Thyroid gland (tissue), 4 donors: Measurements from ENCODE around the gene SLC5A11. TPM values are rescaled to one million over a fixed set of nuclear protein-coding genes. Genes with fewer than 3 reads are reported as not detected.

Experiments
- DNase-seq, 2 donors: peaks; one replicate each; pipeline ENCODE4 v3.0.0-alpha.2; 2019
- H3K27ac ChIP-seq, 3 donors: fragments of 200-600 bp; sonication (generic); 1 replicate in 2 of 3; 2 replicates in 1 of 3; pipeline ENCODE4 v1.5.1; 2016 to 2019; ENCODE audit warnings: mild to moderate bottlenecking in 1 of 3, moderate library complexity in 1 of 3
- H3K27me3 ChIP-seq: fragments of 200-600 bp; sonication (generic); one replicate; pipeline ENCODE4 v1.5.1; 2019
- H3K36me3 ChIP-seq, 2 donors: fragments of 200-600 bp; sonication (generic); one replicate each; pipeline ENCODE4 v1.5.1; 2016 to 2019
- H3K4me1 ChIP-seq, 2 donors: fragments of 200-600 bp; sonication (generic); one replicate each; pipeline ENCODE4 v1.5.1; 2017 to 2019
- H3K4me3 ChIP-seq, 3 donors: fragments of 200-600 bp; sonication (generic); replicated peaks in 1 of 3; 1 replicate in 2 of 3; 2 replicates in 1 of 3; pipeline ENCODE4 v1.5.1; 2016; ENCODE audit warnings: mild to moderate bottlenecking in 1 of 3
- H3K9me3 ChIP-seq: fragments of 200-600 bp; sonication (generic); one replicate; pipeline ENCODE4 v1.5.1; 2017
- POLR2A ChIP-seq, 2 donors: fragments of 450-650 bp; IDR thresholded peaks; one replicate each; pipeline ENCODE4 v1.6.1; 2017; ENCODE audit warnings: antibody characterized with exemption in 2 of 2, mild to moderate bottlenecking in 2 of 2, moderate library complexity in 1 of 2
- WGBS, 2 donors: methylation state at CpG; one replicate each; pipeline ENCODE4 v1.1.5; 2017; 5-methylcytosine and 5-hydroxymethylcytosine counted together
- intact Hi-C: fragments of 100-400 bp; cut with DNase I; formaldehyde crosslinking; loops from one replicate; pipeline ENCODE4 v1.15.1; 2023
- total RNA-seq, 4 donors: library from RNA; depleted of rRNA; stranded (reverse); fragments of >200 nt; gene quantifications; one replicate each; pipeline ENCODE4 v1.2.3, GENCODE V29; 2016
- TF ChIP-seq, protein P1 (sequence below), 6 experiments: fragments of 200-600 bp in 3 of 6; fragments of 450-650 bp in 3 of 6; sonication (generic) in 3 of 6; IDR thresholded peaks; one replicate each; pipeline ENCODE4 v1.5.1; 2016 to 2019; ENCODE audit warnings: antibody characterized with exemption in 6 of 6, mild to moderate bottlenecking in 2 of 6, inconsistent platforms in 1 of 6, moderate library complexity in 1 of 6

The SLC5A11 gene
- total RNA-seq, 4 donors from 2014 or later = 0.22 TPM; not detected in 3

DNA sequence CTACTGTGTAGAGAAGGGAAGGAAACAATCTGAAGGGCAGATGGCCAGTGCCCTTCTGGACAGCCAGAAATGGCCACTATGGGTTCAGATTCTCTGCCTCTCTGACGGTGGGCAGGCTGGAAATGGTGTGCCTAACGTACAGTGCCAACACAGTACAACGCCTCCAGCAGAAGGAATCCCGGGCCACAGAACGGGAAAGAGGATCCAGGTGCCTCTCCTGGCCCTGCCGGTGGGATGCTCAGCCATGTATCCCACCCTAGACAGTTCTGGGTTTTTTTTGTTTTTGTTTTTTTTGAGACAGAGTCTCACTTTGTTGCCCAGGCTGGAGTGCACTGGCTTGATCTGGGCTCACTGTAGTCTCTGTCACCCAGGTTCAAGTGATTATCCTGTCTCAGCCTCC lies 71.5 kb downstream of the SLC5A11 start:
- TF ChIP-seq, protein P1, sequence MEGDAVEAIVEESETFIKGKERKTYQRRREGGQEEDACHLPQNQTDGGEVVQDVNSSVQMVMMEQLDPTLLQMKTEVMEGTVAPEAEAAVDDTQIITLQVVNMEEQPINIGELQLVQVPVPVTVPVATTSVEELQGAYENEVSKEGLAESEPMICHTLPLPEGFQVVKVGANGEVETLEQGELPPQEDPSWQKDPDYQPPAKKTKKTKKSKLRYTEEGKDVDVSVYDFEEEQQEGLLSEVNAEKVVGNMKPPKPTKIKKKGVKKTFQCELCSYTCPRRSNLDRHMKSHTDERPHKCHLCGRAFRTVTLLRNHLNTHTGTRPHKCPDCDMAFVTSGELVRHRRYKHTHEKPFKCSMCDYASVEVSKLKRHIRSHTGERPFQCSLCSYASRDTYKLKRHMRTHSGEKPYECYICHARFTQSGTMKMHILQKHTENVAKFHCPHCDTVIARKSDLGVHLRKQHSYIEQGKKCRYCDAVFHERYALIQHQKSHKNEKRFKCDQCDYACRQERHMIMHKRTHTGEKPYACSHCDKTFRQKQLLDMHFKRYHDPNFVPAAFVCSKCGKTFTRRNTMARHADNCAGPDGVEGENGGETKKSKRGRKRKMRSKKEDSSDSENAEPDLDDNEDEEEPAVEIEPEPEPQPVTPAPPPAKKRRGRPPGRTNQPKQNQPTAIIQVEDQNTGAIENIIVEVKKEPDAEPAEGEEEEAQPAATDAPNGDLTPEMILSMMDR (IDR thresholded peaks at IDR 0.05) = no peak
- no peak for TF ChIP-seq POLR2A (IDR thresholded peaks at IDR 0.05)
- Histone ChIP-seq H3K36me3 (peaks cover 16 to 40% of the 10 kb centered on the region in 2 donors), H3K4me3 (no peak overlapping the region), H3K27me3 (no peaks in the 10 kb centered on the region), H3K9me3 (no peaks in the 10 kb centered on the region), H3K4me1 (no peaks in the 10 kb centered on the region), H3K27ac (no peak overlapping the region)
- intact Hi-C loops = no loop called here
- DNase-seq = no peak
- WGBS, 2 donors = 94% methylated on average over 6 of the region's 6 CpGs

DNA sequence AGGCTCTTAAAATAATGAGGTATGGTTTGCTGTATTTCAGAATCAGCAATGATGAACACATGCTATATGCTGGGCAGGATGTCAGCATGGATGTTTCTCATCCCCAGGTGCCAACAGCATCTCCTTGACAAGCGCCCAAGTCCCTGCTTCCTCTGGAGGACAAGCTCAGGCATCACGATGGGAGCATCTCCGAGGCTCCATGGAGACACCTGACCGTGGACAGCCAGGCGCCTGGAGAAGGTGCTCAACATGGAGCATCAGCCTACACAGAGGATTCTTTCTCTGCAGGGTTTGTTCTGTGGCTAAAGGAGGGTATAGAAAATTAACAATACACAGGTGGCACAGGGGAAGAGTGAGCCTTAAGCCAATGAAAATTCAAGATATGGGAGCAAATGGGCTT lies 72.1 kb downstream of the SLC5A11 start:
- no peak for DNase-seq
- intact Hi-C loops = no loop called here
- TF ChIP-seq POLR2A (IDR thresholded peaks at IDR 0.05) = no peak
- TF ChIP-seq, protein P1 (IDR thresholded peaks at IDR 0.05) = no peak
- Histone ChIP-seq H3K27ac (no peak overlapping the region), H3K27me3 (no peaks in the 10 kb centered on the region), H3K9me3 (no peaks in the 10 kb centered on the region), H3K36me3 (peaks cover 16 to 40% of the 10 kb centered on the region in 2 donors), H3K4me3 (no peak overlapping the region), H3K4me1 (no peaks in the 10 kb centered on the region)
- 95 to 96% methylated on average over 5 of the region's 5 CpGs for WGBS, 2 donors

DNA sequence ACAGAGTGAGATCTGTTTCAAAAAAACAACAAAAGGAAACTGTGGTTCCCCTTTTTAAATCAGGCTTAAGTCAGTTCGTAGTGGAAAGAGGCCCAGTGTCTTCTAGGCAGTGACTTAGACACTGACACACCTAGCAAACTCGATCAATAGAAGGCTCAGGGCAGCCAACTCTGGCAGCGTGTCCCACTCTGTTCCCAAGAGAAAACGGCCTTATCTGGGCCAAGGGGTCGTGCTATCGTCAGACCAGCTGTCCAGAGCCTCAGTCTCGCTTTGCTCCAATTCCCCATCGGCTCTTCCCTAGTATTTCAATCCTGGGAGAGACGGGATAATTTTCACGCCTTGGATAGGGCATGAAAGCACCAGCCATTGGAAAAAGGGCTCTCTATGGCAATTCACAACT lies 72.9 kb downstream of the SLC5A11 start:
- no peaks in the 10 kb centered on the region for H3K4me1 ChIP-seq
- H3K9me3 ChIP-seq = no peaks in the 10 kb centered on the region
- intact Hi-C loops = no loop called here
- H3K4me3 ChIP-seq = no peak overlapping the region
- peaks cover 16 to 40% of the 10 kb centered on the region in 2 donors for H3K36me3 ChIP-seq
- no peaks in the 10 kb centered on the region for H3K27me3 ChIP-seq
- WGBS, 2 donors = 91 to 92% methylated on average over 10 of the region's 10 CpGs
- TF ChIP-seq, protein P1 (IDR thresholded peaks at IDR 0.05) = no peak
- no peak for TF ChIP-seq POLR2A (IDR thresholded peaks at IDR 0.05)
- no peak for DNase-seq
- no peak overlapping the region for H3K27ac ChIP-seq

DNA sequence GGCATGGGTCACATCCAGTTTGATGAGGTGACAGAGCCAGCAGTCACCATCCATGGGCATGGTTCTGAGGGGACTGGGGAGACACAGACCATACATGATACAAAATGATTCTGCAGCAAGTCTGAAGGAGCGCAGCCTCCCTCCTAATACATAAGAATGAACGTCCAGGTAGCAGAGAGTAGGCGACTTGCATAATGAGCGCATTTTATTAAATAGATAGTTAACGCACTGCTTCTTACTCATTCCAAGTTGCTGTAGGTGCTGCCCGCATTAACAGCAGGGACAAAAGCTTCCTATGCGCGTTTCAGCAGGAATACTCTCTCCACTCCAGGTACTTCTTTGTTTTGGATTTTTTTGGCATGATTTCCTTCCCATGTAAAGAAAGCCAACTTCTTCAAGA lies 73.8 kb downstream of the SLC5A11 start:
- H3K27me3 ChIP-seq = no peaks in the 10 kb centered on the region
- WGBS, 2 donors = 92 to 93% methylated on average over 8 of the region's 8 CpGs
- no peak overlapping the region for H3K4me3 ChIP-seq
- intact Hi-C loops = no loop called here
- no peaks in the 10 kb centered on the region for H3K4me1 ChIP-seq
- H3K27ac ChIP-seq = no peak overlapping the region
- H3K36me3 ChIP-seq = peaks cover 16 to 40% of the 10 kb centered on the region in 2 donors
- no peak for DNase-seq
- TF ChIP-seq, protein P1 (IDR thresholded peaks at IDR 0.05) = no peak
- no peak for TF ChIP-seq POLR2A (IDR thresholded peaks at IDR 0.05)
- no peaks in the 10 kb centered on the region for H3K9me3 ChIP-seq

DNA sequence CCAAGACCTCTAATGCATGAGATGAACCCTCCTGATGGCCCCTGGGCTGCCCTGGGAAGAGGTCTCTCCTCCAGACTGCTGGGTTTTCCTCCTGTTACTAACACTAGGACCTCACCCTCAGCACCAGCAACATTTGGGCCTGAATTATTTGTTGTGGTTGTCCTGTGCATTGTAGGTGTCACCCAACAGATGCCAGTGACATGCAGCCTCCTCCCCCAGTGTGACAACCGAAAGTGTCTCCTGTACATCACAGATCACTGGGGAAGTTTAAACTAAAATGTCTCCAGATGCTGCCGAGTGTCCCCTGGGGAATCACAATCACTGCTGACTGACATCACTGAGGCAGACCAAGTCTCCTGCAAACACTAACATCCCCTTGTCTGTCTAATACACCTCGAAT lies 74.8 kb downstream of the SLC5A11 start:
- H3K36me3 ChIP-seq = peaks cover 16 to 44% of the 10 kb centered on the region in 2 donors

More for the DNA sequence above, 74.8 kb downstream of the SLC5A11 start:
- Histone ChIP-seq H3K4me1 (no peaks in the 10 kb centered on the region), H3K4me3 (no peak overlapping the region), H3K27ac (no peak overlapping the region), H3K9me3 (no peaks in the 10 kb centered on the region), H3K27me3 (no peaks in the 10 kb centered on the region)
- intact Hi-C loops = no loop called here
- no peak for DNase-seq
- TF ChIP-seq POLR2A (IDR thresholded peaks at IDR 0.05) = no peak
- TF ChIP-seq, protein P1 (IDR thresholded peaks at IDR 0.05) = no peak
- 94 to 100% methylated on average over 3 of the region's 3 CpGs for WGBS, 2 donors
